MCF 10A (cell line): ENCODE data around the gene SARM1. TPM values are rescaled to one million over a fixed set of nuclear protein-coding genes. Genes with fewer than 3 reads are reported as not detected.

Experiments used
- BruUV-seq: library from RNA; stranded (reverse); fragments of 400-500 nt; replicated peaks from 2 replicates; lab custom pipeline; 2021; lab: Mats Ljungman, UMichigan
- CTCF ChIA-PET: fragments of 300-600 bp; sonication (Branson Sonifier 250); formaldehyde crosslinking; extraction: SDS; loops from one replicate; lab custom pipeline; 2021; ENCODE audit warnings: antibody characterized with exemption, inconsistent platforms; lab: Yijun Ruan, JAX
- POLR2A ChIA-PET: fragments of 300-600, 350-650 bp; sonication (Branson Sonifier 250); formaldehyde crosslinking; extraction: SDS; loops from one replicate; lab custom pipeline; 2020; ENCODE audit warnings: antibody characterized with exemption, inconsistent platforms; lab: Yijun Ruan, JAX
- DNase-seq: peaks from one replicate; pipeline ENCODE4 v3.0.0-alpha.2; 2018; ENCODE audit not compliant: unreplicated experiment
- H3K27ac Mint-ChIP-seq: one replicate; pipeline ENCODE4 v1.8.0; 2022; ENCODE audit warnings: mild to moderate bottlenecking, low read depth, mixed read lengths; ENCODE audit not compliant: unreplicated experiment
- H3K27me3 Mint-ChIP-seq: one replicate; pipeline ENCODE4 v1.8.0; 2022; ENCODE audit warnings: mixed read lengths; ENCODE audit not compliant: insufficient read depth, unreplicated experiment
- H3K36me3 Mint-ChIP-seq: one replicate; pipeline ENCODE4 v1.8.0; 2022; ENCODE audit warnings: mild to moderate bottlenecking, moderate library complexity, mixed read lengths; ENCODE audit not compliant: insufficient read depth, unreplicated experiment
- H3K4me1 Mint-ChIP-seq: one replicate; pipeline ENCODE4 v1.8.0; 2022; ENCODE audit warnings: mixed read lengths; ENCODE audit not compliant: insufficient read depth, unreplicated experiment
- H3K4me3 Mint-ChIP-seq: one replicate; pipeline ENCODE4 v1.8.0; 2022; ENCODE audit warnings: mild to moderate bottlenecking, moderate library complexity, mixed read lengths; ENCODE audit not compliant: unreplicated experiment
- H3K9me3 Mint-ChIP-seq: one replicate; pipeline ENCODE4 v1.8.0; 2022; ENCODE audit warnings: mixed read lengths; ENCODE audit not compliant: unreplicated experiment
- CTCF ChIP-seq: fragments of 200-600 bp; IDR thresholded peaks from one replicate; pipeline ENCODE4 v1.8.0; 2022; ENCODE audit warnings: antibody characterized with exemption, mild to moderate bottlenecking; ENCODE audit not compliant: unreplicated experiment
- intact Hi-C: fragments of 100-400 bp; cut with micrococcal nuclease; formaldehyde crosslinking; loops from 2 replicates; pipeline ENCODE4 v1.14.1; 2022
- total RNA-seq: library from RNA; stranded (reverse); gene quantifications from 2 replicates; pipeline ENCODE4 v1.2.3, GENCODE V29; 2022

SARM1 gene
- total RNA-seq, 1 experiment from 2014 or later, result 0.63 TPM

- Mint-ChIP-seq H3K27me3 (no peaks in the 10 kb centered on the region), H3K4me1 (peaks cover 7% of the 10 kb centered on the region), H3K27ac (no peak overlapping the region), H3K4me3 (no peak overlapping the region), H3K9me3 (no peaks in the 10 kb centered on the region), H3K36me3 (no peaks in the 10 kb centered on the region)
- DNase-seq, result peak; percentile 76
- no TSS peak for BruUV-seq
- CTCF ChIA-PET, result interaction anchor here (0.6 to 3.0 kb wide), 33 partner anchors 8 to 186 kb away, joined by 3 to 23 read pairs (median 5); partner anchors contain the start of genes IFT20, POLDIP2, SARM1 and TNFAIP1
- POLR2A ChIA-PET, result interaction anchor here (0.6 to 2.1 kb wide), 13 partner anchors 8 to 1292 kb away, joined by 3 to 15 read pairs (median 4); partner anchors contain the start of genes IFT20, POLDIP2, SLC46A1 and TNFAIP1
- intact Hi-C loops, result loop anchor here (1.0 to 5.0 kb wide), 3 partner anchors 60 to 178 kb away; partner anchors contain the start of genes IFT20, POLDIP2 and TNFAIP1
- peak; percentile 78 for TF ChIP-seq CTCF
Measured at GRCh38 chr17:28416703-28417311, 45.3 kb downstream of the SARM1 start.

GRCh38 chr17:28421787-28422305 lies 50.4 kb downstream of the SARM1 start:
- Mint-ChIP-seq H3K36me3 (no peaks in the 10 kb centered on the region), H3K9me3 (no peaks in the 10 kb centered on the region), H3K27ac (no peak overlapping the region), H3K4me1 (peaks cover 5% of the 10 kb centered on the region), H3K4me3 (no peak overlapping the region), H3K27me3 (no peaks in the 10 kb centered on the region)
- no peak for TF ChIP-seq CTCF
- CTCF ChIA-PET, result interaction anchor here (0.7 to 1.1 kb wide), 2 partner anchors 14 to 45 kb away, joined by 3 read pairs; no protein-coding TSS in a partner anchor
- BruUV-seq, result no TSS peak
- no peak for DNase-seq
- intact Hi-C loops, result no loop called here
- POLR2A ChIA-PET, result interaction anchor here (0.9 to 1.1 kb wide), 4 partner anchors 13 to 42 kb away, joined by 3 to 4 read pairs (median 4); no protein-coding TSS in a partner anchor

GRCh38 chr17:28425206-28425605 lies 53.7 kb downstream of the SARM1 start:
- TF ChIP-seq CTCF, result no peak
- intact Hi-C loops, result no loop called here
- DNase-seq, result no peak
- BruUV-seq, result no TSS peak
- no peaks in the 10 kb centered on the region for H3K36me3 Mint-ChIP-seq
- H3K9me3 Mint-ChIP-seq, result no peaks in the 10 kb centered on the region
- H3K27ac Mint-ChIP-seq, result no peak overlapping the region
- H3K4me3 Mint-ChIP-seq, result no peak overlapping the region
- ChIA-PET CTCF (interaction anchor here (0.7 to 2.3 kb wide), 2 partner anchors 9 to 235 kb away, joined by 4 to 7 read pairs; no protein-coding TSS in a partner anchor), POLR2A (interaction anchor here (1.4 kb wide), 1 partner anchor 12 kb away, joined by 3 read pairs; no protein-coding TSS in a partner anchor)
- H3K27me3 Mint-ChIP-seq, result no peaks in the 10 kb centered on the region
- no peaks in the 10 kb centered on the region for H3K4me1 Mint-ChIP-seq

DNA sequence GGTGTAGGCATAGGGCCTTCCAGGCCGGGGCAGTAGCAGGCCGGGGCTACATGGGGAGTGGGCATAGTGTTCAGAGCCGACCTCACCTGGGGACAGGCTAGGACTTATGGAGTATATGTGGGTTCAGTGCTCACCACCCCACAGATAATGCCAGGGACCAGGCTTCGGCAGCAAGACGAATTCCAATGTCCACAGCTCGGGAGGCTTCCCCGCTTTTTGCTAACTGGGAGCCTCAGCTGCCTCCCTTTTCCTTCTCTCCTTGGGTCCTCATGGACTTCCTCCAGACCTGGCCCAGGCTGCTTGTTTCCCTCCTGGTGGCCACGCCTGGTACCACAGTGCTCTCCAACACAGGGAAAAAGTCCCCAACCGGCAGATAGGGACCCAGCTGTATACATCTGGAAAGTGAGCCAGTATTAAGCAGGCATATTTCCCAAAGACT lies 54.6 kb downstream of the SARM1 start:
- POLR2A ChIA-PET, result interaction anchor here (1.0 to 1.4 kb wide), 2 partner anchors 11 to 57 kb away, joined by 3 to 4 read pairs; no protein-coding TSS in a partner anchor
- intact Hi-C loops, result no loop called here
- Mint-ChIP-seq H3K36me3 (no peaks in the 10 kb centered on the region), H3K27me3 (no peaks in the 10 kb centered on the region), H3K9me3 (no peaks in the 10 kb centered on the region), H3K27ac (no peak overlapping the region), H3K4me3 (no peak overlapping the region), H3K4me1 (no peaks in the 10 kb centered on the region)
- CTCF ChIA-PET, result interaction anchor here (0.6 to 2.3 kb wide), 2 partner anchors 10 to 68 kb away, joined by 3 to 7 read pairs; no protein-coding TSS in a partner anchor
- TF ChIP-seq CTCF, result peak; percentile 26
- peak; percentile 28 for DNase-seq
- no TSS peak for BruUV-seq
